Measurements from ENCODE around the gene RAG1.

DNA sequence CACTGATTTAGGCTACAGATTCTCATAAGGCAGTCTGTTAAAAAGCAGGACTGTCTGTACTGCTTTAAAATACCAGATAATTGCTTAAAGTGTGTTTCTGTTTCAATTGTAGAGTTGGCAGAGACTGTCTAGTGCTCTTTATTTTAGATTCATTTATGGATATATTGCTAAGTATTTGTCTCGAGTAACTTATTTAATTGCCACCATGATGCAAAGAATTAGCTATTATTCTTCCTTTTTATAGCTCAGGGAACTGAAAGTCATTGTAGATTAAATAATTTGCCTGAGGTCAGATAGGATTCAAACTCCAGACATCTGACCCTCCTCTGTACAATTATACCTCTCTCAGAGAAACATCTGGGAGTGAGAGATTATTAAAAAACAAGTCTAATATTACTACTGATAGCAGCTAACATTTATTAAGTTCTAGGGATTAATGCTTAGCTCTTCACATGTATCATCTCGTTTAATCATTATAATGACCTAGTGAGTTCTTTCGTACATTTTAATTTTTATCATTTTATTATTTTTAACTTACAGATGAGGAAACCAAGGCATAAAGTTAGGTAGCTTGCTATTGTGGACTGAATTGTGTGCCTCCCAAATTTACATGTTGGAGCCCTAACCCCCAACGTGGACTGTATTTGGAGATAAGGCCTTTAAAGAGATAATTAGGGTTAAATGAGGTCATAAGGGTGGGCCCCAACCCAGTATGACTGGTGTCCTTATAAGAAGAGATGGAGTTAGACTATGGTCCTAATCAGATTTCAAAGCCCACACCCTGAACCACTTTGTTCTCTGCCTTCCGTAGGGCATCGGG is 49.9 kb downstream of the RAG1 start:
- TF ChIP-seq CTCF (IDR thresholded peaks at IDR 0.05) (no peak), POLR2A (IDR thresholded peaks at IDR 0.05) (no peak)
